Fibroblast of upper back skin (primary cell): ENCODE results near the gene SLC7A6OS.

Experiments
- DNase-seq: peaks from one replicate; pipeline ENCODE4 v3.0.0-alpha.2; 2013

SLC7A6OS gene

GRCh38 chr16:68343137-68343536, 32.4 kb upstream of the SLC7A6OS start:
- no peak for DNase-seq

GRCh38 chr16:68342620-68343019, 31.9 kb upstream of the SLC7A6OS start:
- no peak for DNase-seq

GRCh38 chr16:68339214-68339613, 28.5 kb upstream of the SLC7A6OS start:
- no peak for DNase-seq

- DNase-seq = no peak
Measured at GRCh38 chr16:68338326-68339119, 27.8 kb upstream of the SLC7A6OS start.

- DNase-seq = peak; percentile 27
Measured at GRCh38 chr16:68335175-68335574, 24.4 kb upstream of the SLC7A6OS start.

- no peak for DNase-seq
Measured at GRCh38 chr16:68332411-68333121, 21.8 kb upstream of the SLC7A6OS start.

GRCh38 chr16:68331879-68332410, 21.2 kb upstream of the SLC7A6OS start:
- DNase-seq = peak; percentile 29

- no peak for DNase-seq
Measured at GRCh38 chr16:68328860-68329390, 18.2 kb upstream of the SLC7A6OS start.

GRCh38 chr16:68328151-68328859, 17.6 kb upstream of the SLC7A6OS start:
- DNase-seq = peak; percentile 78

- DNase-seq = no peak
Measured at GRCh38 chr16:68324780-68325357, 14.1 kb upstream of the SLC7A6OS start.

GRCh38 chr16:68324336-68324735, 13.6 kb upstream of the SLC7A6OS start:
- DNase-seq = no peak

GRCh38 chr16:68319185-68319908, 8.6 kb upstream of the SLC7A6OS start:
- DNase-seq = no peak

GRCh38 chr16:68313116-68313515, 2.4 kb upstream of the SLC7A6OS start:
- DNase-seq = no peak

- DNase-seq = no peak
Measured at GRCh38 chr16:68310437-68310773, 341 bp downstream of the SLC7A6OS start.

- no peak for DNase-seq
Measured at GRCh38 chr16:68309799-68310198, 947 bp downstream of the SLC7A6OS start.

- DNase-seq = no peak
Measured at GRCh38 chr16:68306633-68307032, 4.1 kb downstream of the SLC7A6OS start.

- DNase-seq = no peak
Measured at GRCh38 chr16:68300734-68301459, 9.8 kb downstream of the SLC7A6OS start.

- no peak for DNase-seq
Measured at GRCh38 chr16:68299571-68300453, 10.9 kb downstream of the SLC7A6OS start.

- DNase-seq = peak; percentile 65
Measured at GRCh38 chr16:68298907-68299561, 11.7 kb downstream of the SLC7A6OS start.

GRCh38 chr16:68298312-68298711, 12.4 kb downstream of the SLC7A6OS start:
- DNase-seq = no peak
